Tibial nerve (tissue), 4 donors: ENCODE data around the gene PSMA6. TPM values are rescaled to one million over a fixed set of nuclear protein-coding genes. Genes with fewer than 3 reads are reported as not detected.

Experiments
- DNase-seq, 2 donors: peaks; one replicate each; pipeline ENCODE4 v3.0.0-alpha.2; 2019; ENCODE audit warnings: low spot score in 2 of 2
- H3K27ac ChIP-seq, 4 donors: fragments of 200-600 bp; sonication (generic) in 3 of 4; one replicate each; pipeline ENCODE4 v1.5.1; 2017 to 2019; ENCODE audit warnings: mild to moderate bottlenecking in 1 of 4
- H3K27me3 ChIP-seq, 2 donors: fragments of 200-600 bp; sonication (generic) in 1 of 2; one replicate each; pipeline versions ENCODE4 v1.5.1 to v1.6.0; 2017 to 2019
- H3K36me3 ChIP-seq, 3 donors: fragments of 200-600 bp; sonication (generic); one replicate each; pipeline ENCODE4 v1.5.1; 2018 to 2019
- H3K4me1 ChIP-seq, 4 donors: fragments of 200-600 bp; sonication (generic) in 3 of 4; one replicate each; pipeline ENCODE4 v1.5.1; 2017 to 2019
- H3K4me3 ChIP-seq, 4 donors: fragments of 200-600 bp; sonication (generic) in 3 of 4; one replicate each; pipeline ENCODE4 v1.5.1; 2017 to 2019; ENCODE audit warnings: mild to moderate bottlenecking in 1 of 4, moderate library complexity in 1 of 4
- H3K9me3 ChIP-seq, 4 donors: fragments of 200-600 bp; sonication (generic) in 3 of 4; one replicate each; pipeline ENCODE4 v1.5.1; 2017 to 2019
- CTCF ChIP-seq, 5 experiments: fragments of 200-600 bp in 3 of 5; fragments of 450-650 bp in 2 of 5; sonication (generic) in 3 of 5; IDR thresholded peaks; one replicate each; pipeline ENCODE4 v1.5.1; 2016 to 2019; ENCODE audit warnings: antibody characterized with exemption in 5 of 5, mild to moderate bottlenecking in 3 of 5, moderate library complexity in 2 of 5
- EP300 ChIP-seq, 2 donors: sonication (generic); formaldehyde crosslinking; IDR thresholded peaks; one replicate each; pipeline ENCODE4 v1.6.1; 2017; ENCODE audit warnings: antibody characterized with exemption in 2 of 2, mild to moderate bottlenecking in 1 of 2
- POLR2A ChIP-seq, 2 donors: fragments of 450-650 bp; IDR thresholded peaks; one replicate each; pipeline ENCODE4 v1.6.1; 2017; ENCODE audit warnings: antibody characterized with exemption in 2 of 2, mild to moderate bottlenecking in 2 of 2, moderate library complexity in 2 of 2
- WGBS, 2 donors: methylation state at CpG; one replicate each; pipeline ENCODE4 v1.1.5; 2018; 5-methylcytosine and 5-hydroxymethylcytosine counted together
- total RNA-seq, 4 donors: library from RNA; depleted of rRNA; stranded (reverse); fragments of >200 nt; gene quantifications; one replicate each; pipeline ENCODE4 v1.1.0, GENCODE V29; 2016

Gene PSMA6
- total RNA-seq, 4 donors from 2014 or later = 65.3 to 129 (median 87.7) TPM

- WGBS, 2 donors = 90 to 96% methylated on average over 2 of the region's 2 CpGs
- H3K9me3 ChIP-seq = no peaks in the 10 kb centered on the region
- no peak overlapping the region for H3K4me3 ChIP-seq
- TF ChIP-seq EP300 (IDR thresholded peaks at IDR 0.05) = no peak
- TF ChIP-seq POLR2A (IDR thresholded peaks at IDR 0.05) = no peak
- no peak for TF ChIP-seq CTCF (IDR thresholded peaks at IDR 0.05)
- H3K27me3 ChIP-seq = no peaks in the 10 kb centered on the region
- no peak overlapping the region for H3K27ac ChIP-seq
- DNase-seq = no peak
- peaks cover 0 to 7% (median 0%) of the 10 kb centered on the region in 3 donors for H3K36me3 ChIP-seq
- peaks cover 0 to 18% (median 0%) of the 10 kb centered on the region in 4 donors for H3K4me1 ChIP-seq
Measured at GRCh38 chr14:35284506-35284905, 7.7 kb upstream of the PSMA6 start.

- TF ChIP-seq EP300 (IDR thresholded peaks at IDR 0.05) (peak in 1 of 2 donors; percentile 29), CTCF (IDR thresholded peaks at IDR 0.05) (no peak)
- Histone ChIP-seq H3K4me1 (peaks cover 0 to 16% (median 0%) of the 10 kb centered on the region in 4 donors), H3K27ac (peak overlapping the region in 2 of 4 donors; percentile 38 to 58), H3K36me3 (peaks cover 0 to 7% (median 0%) of the 10 kb centered on the region in 3 donors), H3K9me3 (no peaks in the 10 kb centered on the region), H3K4me3 (no peak overlapping the region), H3K27me3 (no peaks in the 10 kb centered on the region)
- WGBS, 2 donors = 71 to 79% methylated on average over 5 of the region's 5 CpGs
- no peak for DNase-seq
Measured at GRCh38 chr14:35285168-35286002, 6.8 kb upstream of the PSMA6 start.

- no peak overlapping the region for H3K4me3 ChIP-seq
- H3K9me3 ChIP-seq = no peaks in the 10 kb centered on the region
- DNase-seq = no peak
- peaks cover 0 to 16% (median 0%) of the 10 kb centered on the region in 4 donors for H3K4me1 ChIP-seq
- 44 to 51% methylated on average over 8 of the region's 8 CpGs for WGBS, 2 donors
- TF ChIP-seq EP300 (IDR thresholded peaks at IDR 0.05) (no peak), CTCF (IDR thresholded peaks at IDR 0.05) (no peak), POLR2A (IDR thresholded peaks at IDR 0.05) (no peak)
- peaks cover 0 to 7% (median 0%) of the 10 kb centered on the region in 3 donors for H3K36me3 ChIP-seq
- no peaks in the 10 kb centered on the region for H3K27me3 ChIP-seq
- peak overlapping the region in 2 of 4 donors; percentile 38 to 58 for H3K27ac ChIP-seq
Measured at GRCh38 chr14:35286003-35286600, 6.1 kb upstream of the PSMA6 start.

GRCh38 chr14:35286707-35287106 lies 5.5 kb upstream of the PSMA6 start:
- Histone ChIP-seq H3K9me3 (no peaks in the 10 kb centered on the region), H3K36me3 (peaks cover 0 to 7% (median 0%) of the 10 kb centered on the region in 3 donors), H3K4me3 (no peak overlapping the region), H3K27ac (peak overlapping the region in 1 of 4 donors; percentile 58), H3K4me1 (peaks cover 0 to 22% (median 1%) of the 10 kb centered on the region in 4 donors), H3K27me3 (no peaks in the 10 kb centered on the region)
- TF ChIP-seq POLR2A (IDR thresholded peaks at IDR 0.05) (no peak), CTCF (IDR thresholded peaks at IDR 0.05) (no peak), EP300 (IDR thresholded peaks at IDR 0.05) (no peak)
- DNase-seq = no peak
- 60 to 83% methylated on average over 1 of the region's 1 CpG for WGBS, 2 donors
